Middle frontal gyrus (tissue), 1 donor: ENCODE measurements around the gene POLR2J2.
"Not testable (repeated sequence)": the region's sequence is repeated elsewhere in the genome, so short reads cannot be mapped to it uniquely, and the experiment has no call there.

Experiments
- DNase-seq: peaks from one replicate; pipeline ENCODE4 v3.0.0-alpha.2; 2015; ENCODE audit warnings: low spot score; ENCODE audit errors: extremely low spot score

Gene POLR2J2

DNA sequence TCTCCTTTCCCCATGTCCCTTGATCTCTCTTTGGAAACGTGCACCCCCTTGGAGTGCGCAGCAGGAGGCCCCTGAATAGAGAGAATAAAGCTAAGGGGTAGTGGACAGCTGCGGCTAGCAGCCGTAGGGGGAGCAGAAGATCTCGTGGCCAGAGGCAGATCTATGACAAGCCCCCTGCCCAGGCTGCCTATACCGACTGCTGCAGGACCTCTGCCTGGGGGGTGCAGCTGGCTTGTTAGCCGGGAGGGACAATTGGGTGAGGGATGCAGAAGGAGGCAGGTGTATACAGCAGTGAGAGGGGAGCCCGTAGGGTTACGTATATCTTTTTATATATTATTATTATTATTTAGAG lies 469 bp upstream of the POLR2J2 start:
- DNase-seq = not testable (repeated sequence)

DNA sequence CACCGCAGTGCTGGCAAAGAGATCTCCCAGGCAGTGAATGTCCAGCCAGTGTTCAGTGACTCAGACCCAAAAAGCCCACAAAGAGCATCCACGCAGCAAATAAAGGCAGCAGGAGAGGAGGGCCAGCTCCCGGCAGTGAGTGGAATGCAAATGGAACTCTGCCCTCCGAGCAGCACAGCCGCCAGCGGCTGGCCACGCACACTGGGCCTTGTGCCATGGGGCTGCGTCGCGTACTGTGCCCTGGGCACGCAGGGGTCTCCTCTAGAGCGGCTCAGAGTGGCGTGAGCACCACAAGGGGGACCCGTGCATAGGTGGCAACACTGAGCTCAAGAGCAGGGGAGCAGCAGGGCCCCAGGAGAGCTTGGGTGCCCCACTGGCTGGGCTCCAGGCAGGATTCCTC lies 3.9 kb downstream of the POLR2J2 start:
- DNase-seq = not testable (repeated sequence)

DNA sequence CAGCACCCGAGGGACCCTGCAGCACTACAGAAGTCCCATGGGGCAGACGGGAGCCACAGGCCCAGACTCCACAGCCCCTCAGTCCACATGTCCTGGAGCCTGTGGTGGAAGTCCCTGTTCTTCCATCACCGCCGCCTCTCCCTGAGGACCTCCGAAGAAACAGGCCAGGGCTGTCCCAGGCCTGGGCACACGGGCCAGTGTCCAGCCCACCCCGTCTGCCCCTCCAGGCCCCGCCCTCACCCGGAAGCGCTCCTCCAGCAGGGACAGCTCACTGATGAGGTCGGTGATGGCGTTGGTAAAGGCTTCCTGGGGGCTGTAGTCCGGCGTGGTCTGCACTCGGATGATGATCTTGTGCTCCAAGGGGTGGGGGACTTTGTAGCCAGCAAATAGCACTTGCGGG lies 4.6 kb downstream of the POLR2J2 start:
- DNase-seq = not testable (repeated sequence)

DNA sequence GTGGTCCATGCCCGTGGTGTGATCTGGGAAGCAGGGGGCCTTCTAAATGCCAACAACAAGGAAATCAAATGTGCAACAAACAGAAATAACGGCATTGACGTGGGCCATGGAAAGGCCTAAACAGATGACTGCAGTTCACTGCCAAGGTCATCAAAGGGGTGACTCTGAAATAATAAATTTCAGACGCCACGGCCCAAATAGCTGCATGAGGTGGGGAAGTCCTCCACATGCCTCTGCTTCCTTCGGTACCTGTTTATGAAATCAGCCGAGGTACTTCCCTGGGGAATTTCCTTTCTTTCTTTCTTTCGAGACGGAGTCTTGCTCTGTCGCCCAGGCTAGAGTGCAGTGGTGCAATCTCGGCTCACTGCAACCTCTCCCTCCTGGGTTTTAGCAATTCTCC lies 6.7 kb downstream of the POLR2J2 start:
- DNase-seq = not testable (repeated sequence)

DNA sequence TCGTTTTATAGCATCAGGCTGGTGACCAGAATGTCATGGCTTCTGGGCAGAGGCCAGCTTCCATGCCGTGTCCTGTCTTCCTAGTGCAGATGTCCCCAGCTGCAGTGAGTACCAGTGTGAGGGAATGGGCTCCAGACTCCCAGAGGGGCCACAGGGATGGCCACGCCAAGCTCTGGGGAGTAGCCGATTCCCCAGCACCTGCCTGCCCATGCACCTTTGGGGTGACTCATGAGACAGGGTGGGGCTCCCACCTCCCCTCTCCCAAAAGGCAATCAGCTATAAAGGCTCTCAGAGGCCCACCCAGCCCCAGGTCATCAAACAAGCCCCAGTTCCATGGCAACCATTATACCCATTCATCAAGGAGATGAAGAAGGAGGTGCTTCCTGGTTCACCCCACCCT lies 21.5 kb downstream of the POLR2J2 start, which contains the start of gene SPDYE2B:
Gene SPDYE2B, plus strand, starts transcription at position 396 of the 400 bp plus-strand sequence. CDS start 2,030 bp downstream, outside the sequence.
- not testable (repeated sequence) for DNase-seq

DNA sequence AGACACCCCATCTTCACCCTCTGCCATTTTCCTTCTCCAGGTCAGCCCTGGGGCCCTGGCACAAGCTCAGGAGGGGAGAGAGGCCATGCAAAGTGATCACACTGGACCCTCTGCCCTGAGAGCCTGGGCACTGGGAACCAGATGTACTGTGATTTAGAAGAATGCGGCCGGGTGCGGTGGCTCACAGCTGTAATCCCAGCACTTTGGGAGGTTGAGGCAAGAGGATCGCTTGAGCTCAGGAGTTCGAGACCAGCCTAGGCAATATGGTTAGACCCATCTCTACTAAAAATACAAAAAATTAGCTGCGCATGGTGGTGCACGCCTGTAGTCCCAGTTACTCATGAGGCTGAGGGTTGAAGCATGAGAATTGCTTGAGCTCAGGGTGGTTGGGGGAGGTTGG lies 23.6 kb downstream of the POLR2J2 start:
- DNase-seq = not testable (repeated sequence)

DNA sequence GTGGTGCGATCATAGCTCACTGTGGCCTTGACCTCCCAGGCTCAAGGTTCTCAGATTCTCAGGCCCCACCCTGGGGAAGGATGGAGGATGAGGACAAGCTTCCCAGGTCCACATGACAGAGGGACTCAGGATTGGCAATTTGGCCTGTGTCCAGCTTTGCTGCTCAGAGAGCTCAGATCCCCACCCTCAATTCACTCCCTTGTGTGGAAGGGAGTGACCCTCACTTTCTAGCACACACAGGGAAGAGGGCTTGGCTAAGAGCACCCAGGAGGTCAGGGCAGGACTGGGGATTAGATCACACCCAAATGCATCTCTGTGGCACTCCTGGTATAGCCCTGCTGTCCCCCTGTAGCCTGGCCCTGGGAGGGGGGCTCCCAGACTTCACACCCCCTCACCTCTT lies 28.1 kb downstream of the POLR2J2 start:
- DNase-seq = not testable (repeated sequence)

DNA sequence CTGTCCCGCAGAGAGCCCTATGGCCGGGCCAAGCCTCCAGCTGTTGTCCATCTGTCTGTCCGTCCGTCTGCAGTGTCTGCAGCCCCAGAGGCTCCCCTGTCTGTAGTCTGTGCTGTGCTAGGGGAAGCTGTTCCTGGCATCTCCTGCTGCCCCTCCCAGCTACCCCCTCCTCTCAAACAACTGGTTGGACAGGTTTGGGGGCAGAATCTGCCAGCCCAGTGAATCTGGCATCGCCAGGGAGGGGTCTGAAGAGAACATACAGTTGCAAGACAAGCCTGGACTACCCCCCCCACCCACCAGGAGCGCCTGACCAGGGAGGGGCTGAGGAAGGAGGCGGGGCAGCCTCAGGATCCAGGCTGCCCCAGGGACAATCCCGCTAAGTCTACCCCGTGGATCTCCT lies 28.8 kb downstream of the POLR2J2 start, which contains the start of gene UPK3BL1:
Gene UPK3BL1, minus strand, starts transcription at position 101 of the 400 bp plus-strand sequence. Its CDS starts 50 bp downstream, at position 51.
- not testable (repeated sequence) for DNase-seq

DNA sequence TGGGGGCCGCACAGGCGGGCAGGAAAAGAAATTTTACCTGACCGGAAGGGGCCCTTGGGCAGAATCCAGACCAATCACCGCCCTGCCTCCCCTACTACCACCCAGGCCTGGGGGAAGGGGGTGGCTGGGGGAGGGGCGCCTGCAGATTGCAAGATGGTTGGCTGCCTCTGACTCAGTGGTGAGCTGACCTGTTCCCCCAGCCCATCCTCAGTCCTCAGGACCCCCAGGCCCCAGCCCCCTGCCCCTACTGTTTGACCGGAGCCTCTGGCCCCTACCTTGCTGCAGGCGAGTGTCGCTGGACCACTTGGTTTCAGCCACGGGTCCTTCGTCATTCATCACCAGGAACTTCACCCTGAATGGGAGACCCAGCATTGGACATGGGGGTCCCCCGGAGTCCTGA lies 32.6 kb downstream of the POLR2J2 start:
- not testable (repeated sequence) for DNase-seq

DNA sequence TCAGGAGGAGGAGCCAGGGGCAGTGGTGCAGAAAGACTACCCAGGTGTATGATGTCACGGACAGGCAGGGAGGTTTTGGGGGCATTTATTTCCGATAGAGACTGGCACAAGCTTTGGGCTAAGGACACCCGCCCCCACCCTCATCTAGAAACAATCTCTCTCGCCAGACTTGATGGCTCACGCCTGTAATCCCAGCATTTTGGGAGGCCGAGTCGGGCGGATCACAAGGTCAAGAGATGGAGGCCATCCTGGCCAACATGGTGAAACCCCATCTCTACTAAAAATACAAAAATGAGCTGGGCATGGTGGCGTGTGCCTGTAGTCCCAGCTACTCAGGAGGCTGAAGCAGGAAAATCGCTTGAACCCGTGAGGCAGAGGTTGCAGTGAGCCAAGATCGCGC lies 34.5 kb downstream of the POLR2J2 start:
- DNase-seq = not testable (repeated sequence)

DNA sequence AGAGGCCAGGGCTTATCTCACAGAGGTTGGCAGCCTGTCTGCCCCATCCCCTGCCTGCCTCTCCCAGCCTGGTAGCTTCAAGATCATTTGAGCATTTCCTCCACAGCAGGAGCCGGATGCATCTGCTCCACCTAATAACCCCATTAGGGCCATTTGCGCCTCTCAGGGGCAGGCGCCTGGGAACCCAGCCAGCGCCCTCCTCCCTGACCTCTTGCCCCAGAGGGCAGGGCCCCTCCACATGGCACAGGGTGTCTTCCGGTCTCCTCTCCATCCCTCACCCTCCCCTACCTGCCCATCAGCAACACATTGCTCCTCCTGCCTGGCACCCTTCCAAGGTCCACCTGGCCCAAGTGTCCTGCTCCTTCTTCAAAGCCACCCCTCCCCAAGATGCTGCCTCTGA lies 36.1 kb downstream of the POLR2J2 start:
- not testable (repeated sequence) for DNase-seq

DNA sequence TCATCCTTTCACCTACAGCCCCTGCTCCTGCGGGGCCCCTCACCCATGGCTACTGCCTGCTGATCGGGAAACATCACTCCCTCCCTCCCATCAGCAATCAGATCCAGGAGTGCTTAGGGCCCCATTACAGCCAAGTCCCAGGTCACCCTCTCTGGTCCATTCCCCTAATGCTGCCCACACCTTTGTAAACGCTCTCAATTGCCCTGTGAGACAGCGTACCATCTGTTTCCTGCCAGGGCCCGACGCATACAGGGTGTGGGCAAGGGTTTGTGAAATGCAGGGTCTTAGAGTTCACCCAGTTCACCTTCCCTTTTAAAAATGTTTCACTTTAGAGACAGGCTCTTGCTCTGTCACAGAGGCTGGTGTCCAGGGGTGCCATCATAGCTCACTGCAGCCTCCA lies 37.2 kb downstream of the POLR2J2 start:
- not testable (repeated sequence) for DNase-seq

DNA sequence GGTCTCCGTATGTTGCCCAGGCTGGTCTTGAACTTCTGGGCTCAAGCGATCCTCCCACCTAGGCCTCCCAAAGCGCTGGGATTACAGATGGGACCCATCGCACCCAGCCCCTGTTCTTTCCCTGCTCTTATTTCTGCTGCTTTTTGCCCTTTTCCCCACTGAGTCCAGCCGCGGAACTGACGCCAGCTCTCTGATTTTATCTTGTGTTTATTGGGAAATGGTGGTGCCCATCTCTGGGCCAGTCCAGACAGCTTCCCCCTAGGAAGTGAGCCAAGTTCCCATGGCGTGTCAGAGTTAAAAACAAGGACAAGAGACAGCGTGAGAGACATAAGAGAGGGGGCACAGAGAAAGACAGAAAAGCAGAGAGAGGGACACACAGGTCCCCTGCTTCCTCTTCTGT lies 40.8 kb downstream of the POLR2J2 start:
- DNase-seq = not testable (repeated sequence)

DNA sequence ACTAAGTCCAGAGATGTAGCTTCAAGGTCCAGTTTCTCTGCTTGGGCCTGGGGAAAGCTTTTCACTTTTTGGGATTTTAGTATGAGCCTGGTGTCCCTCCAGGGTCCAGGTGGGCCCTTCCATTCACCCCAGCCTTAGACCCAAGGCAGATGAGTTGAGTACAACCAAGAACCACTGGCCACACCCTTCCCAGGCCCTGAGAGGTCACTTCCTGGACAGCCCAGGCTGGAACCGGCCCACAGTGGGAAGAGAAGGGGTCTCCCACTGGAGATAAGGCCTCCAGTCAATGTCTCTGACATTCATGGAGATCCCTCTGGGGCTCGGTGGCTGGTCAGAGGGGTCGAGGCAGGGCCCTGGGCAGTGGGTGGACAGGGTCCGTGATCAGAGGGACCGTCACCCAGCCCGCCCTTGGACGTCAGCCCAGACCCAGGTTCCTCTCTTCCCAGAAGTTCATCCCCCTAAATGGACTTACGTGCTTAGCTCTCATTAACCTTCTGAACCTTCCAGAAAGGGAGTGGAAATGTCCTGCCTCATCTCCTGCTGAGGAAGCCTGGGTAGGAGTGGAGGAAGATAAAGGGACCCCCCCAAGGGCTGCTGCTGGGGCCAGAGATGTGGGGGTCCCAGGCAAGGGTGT lies 44.1 kb downstream of the POLR2J2 start:
- DNase-seq = not testable (repeated sequence)

DNA sequence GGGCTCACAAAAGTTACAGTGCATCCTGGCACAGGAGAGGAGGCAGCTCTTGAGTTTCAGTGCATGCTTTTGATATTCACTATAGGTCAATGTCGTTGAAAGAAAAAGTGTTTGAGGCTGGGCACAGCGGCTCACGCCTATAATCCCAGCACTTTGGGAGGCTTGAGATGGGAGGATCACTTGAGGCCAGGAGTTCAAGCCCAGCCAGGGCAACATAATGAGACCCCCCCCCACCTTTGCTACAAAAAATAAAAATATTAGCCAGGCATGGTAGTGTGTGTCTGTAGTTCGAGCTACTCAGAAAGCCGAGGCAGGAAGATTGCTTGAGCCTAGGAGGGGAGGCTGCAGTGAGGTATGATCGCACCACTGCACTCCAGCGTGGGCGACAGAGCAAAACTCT lies 53.3 kb downstream of the POLR2J2 start:
- DNase-seq = not testable (repeated sequence)

DNA sequence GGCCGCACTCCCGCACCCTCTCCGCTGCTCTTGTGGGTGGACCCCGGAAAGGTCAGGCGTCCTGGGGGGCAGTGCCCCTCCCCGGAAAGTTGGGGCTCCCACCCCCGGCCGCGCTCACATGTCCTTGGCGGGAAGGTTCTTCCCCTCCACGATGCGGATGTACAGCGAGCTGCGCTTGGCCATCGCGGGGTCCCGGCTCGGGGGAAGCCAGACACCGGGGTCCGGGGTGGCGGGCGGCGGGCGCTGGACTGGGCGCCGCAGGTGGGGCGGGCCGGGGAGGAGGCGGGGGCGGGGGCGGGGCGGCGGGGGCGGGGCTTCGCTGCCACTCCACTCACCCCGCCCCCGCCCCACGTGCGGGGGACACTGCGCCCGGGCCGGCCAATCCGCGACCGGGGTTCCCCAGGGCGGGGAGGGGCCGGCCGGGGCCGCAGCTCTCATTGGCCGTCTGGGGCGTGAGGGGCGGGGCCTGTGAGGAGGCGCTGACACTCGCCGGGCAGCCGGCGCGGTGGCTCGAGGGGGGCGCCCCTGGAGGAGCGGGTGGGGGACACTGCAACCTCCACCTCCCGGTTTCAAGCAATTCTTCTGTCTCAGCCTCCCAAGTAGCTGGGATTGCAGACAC lies 54.8 kb downstream of the POLR2J2 start, which contains the start of gene RASA4:
Gene RASA4, minus strand, starts transcription at position 250 of the 619 bp plus-strand sequence. Its CDS starts 67 bp downstream, at position 183.
- peak; percentile 1 for DNase-seq
